ENCODE measurements around the gene PCNA.

Gene PCNA

GRCh38 chr20:5150226-5151076 lies 30.7 kb upstream of the PCNA start:
- Histone ChIP-seq H3K27me3 (ENCODE audit: control insufficient read depth, low read length) (no peaks in the 10 kb centered on the region), H3K9me3 (ENCODE audit: control insufficient read depth, insufficient read depth, low read length) (no peaks in the 10 kb centered on the region), H3K4me1 (ENCODE audit: control insufficient read depth, low read length) (peaks cover 28% of the 10 kb centered on the region), H3K4me3 (ENCODE audit: low read length) (no peak overlapping the region), H3F3A (ENCODE audit: control insufficient read depth, insufficient read depth) (no peaks in the 10 kb centered on the region), H3K27ac (ENCODE audit: low read depth, low read length) (no peak overlapping the region), H4K20me1 (ENCODE audit: control insufficient read depth, insufficient read depth, low read depth, low read length) (no peaks in the 10 kb centered on the region), H3K4me2 (ENCODE audit: low read length) (no peak overlapping the region), H3K79me2 (ENCODE audit: control insufficient read depth, low read length) (peaks cover 80% of the 10 kb centered on the region), H3K36me3 (ENCODE audit: control insufficient read depth, low read length) (peaks cover 5% of the 10 kb centered on the region; the same call in 1 of the 2 replicates), H3K9me2 (replicated peaks; ENCODE audit: control insufficient read depth, low read length) (no peaks in the 10 kb centered on the region)
- no peak for TF ChIP-seq EZH2phosphoT487 (IDR thresholded peaks at IDR 0.05; ENCODE audit: borderline replicate concordance, low read length)
- TF ChIP-seq, protein P1, sequence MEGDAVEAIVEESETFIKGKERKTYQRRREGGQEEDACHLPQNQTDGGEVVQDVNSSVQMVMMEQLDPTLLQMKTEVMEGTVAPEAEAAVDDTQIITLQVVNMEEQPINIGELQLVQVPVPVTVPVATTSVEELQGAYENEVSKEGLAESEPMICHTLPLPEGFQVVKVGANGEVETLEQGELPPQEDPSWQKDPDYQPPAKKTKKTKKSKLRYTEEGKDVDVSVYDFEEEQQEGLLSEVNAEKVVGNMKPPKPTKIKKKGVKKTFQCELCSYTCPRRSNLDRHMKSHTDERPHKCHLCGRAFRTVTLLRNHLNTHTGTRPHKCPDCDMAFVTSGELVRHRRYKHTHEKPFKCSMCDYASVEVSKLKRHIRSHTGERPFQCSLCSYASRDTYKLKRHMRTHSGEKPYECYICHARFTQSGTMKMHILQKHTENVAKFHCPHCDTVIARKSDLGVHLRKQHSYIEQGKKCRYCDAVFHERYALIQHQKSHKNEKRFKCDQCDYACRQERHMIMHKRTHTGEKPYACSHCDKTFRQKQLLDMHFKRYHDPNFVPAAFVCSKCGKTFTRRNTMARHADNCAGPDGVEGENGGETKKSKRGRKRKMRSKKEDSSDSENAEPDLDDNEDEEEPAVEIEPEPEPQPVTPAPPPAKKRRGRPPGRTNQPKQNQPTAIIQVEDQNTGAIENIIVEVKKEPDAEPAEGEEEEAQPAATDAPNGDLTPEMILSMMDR (IDR thresholded peaks at IDR 0.05; ENCODE audit: low read depth, low read length, poor library complexity, severe bottlenecking), result no peak

DNA sequence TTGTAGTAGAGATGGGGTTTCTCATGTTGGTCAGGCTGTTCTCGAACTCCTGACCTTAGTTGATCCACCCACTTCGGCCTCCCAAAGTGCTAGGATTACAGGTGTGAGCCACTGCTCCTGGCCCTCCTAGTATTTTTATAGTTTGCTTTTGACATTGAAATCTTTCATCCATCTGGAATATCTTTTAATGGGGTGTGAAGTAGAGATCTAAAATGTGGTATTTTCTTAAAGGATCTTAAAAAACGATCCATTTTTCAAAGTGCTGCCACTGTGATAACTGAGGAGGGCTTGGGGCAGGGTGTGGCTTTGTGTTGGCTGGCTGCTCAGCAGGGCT lies 30.1 kb upstream of the PCNA start:
- TF ChIP-seq, protein P1 (IDR thresholded peaks at IDR 0.05; ENCODE audit: low read depth, low read length, poor library complexity, severe bottlenecking), result no peak
- TF ChIP-seq EZH2phosphoT487 (IDR thresholded peaks at IDR 0.05; ENCODE audit: borderline replicate concordance, low read length), result no peak
- no peak overlapping the region for H3K4me2 ChIP-seq (ENCODE audit: low read length)
- H3K79me2 ChIP-seq (ENCODE audit: control insufficient read depth, low read length), result peaks cover 79% of the 10 kb centered on the region

GRCh38 chr20:5148581-5148980 lies 28.8 kb upstream of the PCNA start:
- H4K20me1 ChIP-seq (ENCODE audit: control insufficient read depth, insufficient read depth, low read depth, low read length), result no peaks in the 10 kb centered on the region
- H3K9me2 ChIP-seq (replicated peaks; ENCODE audit: control insufficient read depth, low read length), result no peaks in the 10 kb centered on the region
- no peak for TF ChIP-seq EZH2phosphoT487 (IDR thresholded peaks at IDR 0.05; ENCODE audit: borderline replicate concordance, low read length)
- TF ChIP-seq, protein P1 (IDR thresholded peaks at IDR 0.05; ENCODE audit: low read depth, low read length, poor library complexity, severe bottlenecking), result no peak
- H3K4me2 ChIP-seq (ENCODE audit: low read length), result no peak overlapping the region
- peaks cover 39% of the 10 kb centered on the region for H3K4me1 ChIP-seq (ENCODE audit: control insufficient read depth, low read length)
- no peaks in the 10 kb centered on the region for H3K27me3 ChIP-seq (ENCODE audit: control insufficient read depth, low read length)
- H3K79me2 ChIP-seq (ENCODE audit: control insufficient read depth, low read length), result peaks cover 68% of the 10 kb centered on the region
- no peaks in the 10 kb centered on the region for H3K9me3 ChIP-seq (ENCODE audit: control insufficient read depth, insufficient read depth, low read length)
- H3K36me3 ChIP-seq (ENCODE audit: control insufficient read depth, low read length), result peaks cover 3% of the 10 kb centered on the region; the same call in 1 of the 2 replicates
- no peak overlapping the region for H3K4me3 ChIP-seq (ENCODE audit: low read length)
- no peaks in the 10 kb centered on the region for H3F3A ChIP-seq (ENCODE audit: control insufficient read depth, insufficient read depth)
- no peak overlapping the region for H3K27ac ChIP-seq (ENCODE audit: low read depth, low read length)

More for the DNA sequence above, 30.1 kb upstream of the PCNA start:
- H3F3A ChIP-seq (ENCODE audit: control insufficient read depth, insufficient read depth), result no peaks in the 10 kb centered on the region
- H3K9me3 ChIP-seq (ENCODE audit: control insufficient read depth, insufficient read depth, low read length), result no peaks in the 10 kb centered on the region
- H3K4me3 ChIP-seq (ENCODE audit: low read length), result no peak overlapping the region
- H3K27me3 ChIP-seq (ENCODE audit: control insufficient read depth, low read length), result no peaks in the 10 kb centered on the region
- H3K36me3 ChIP-seq (ENCODE audit: control insufficient read depth, low read length), result peaks cover 5% of the 10 kb centered on the region; the same call in 1 of the 2 replicates
- H3K27ac ChIP-seq (ENCODE audit: low read depth, low read length), result no peak overlapping the region
- peaks cover 34% of the 10 kb centered on the region for H3K4me1 ChIP-seq (ENCODE audit: control insufficient read depth, low read length)
- H3K9me2 ChIP-seq (replicated peaks; ENCODE audit: control insufficient read depth, low read length), result no peaks in the 10 kb centered on the region
- H4K20me1 ChIP-seq (ENCODE audit: control insufficient read depth, insufficient read depth, low read depth, low read length), result no peaks in the 10 kb centered on the region

Measured in DOHH2 (cell line).